HG02623 (cell line): ENCODE data around the gene LSMEM2.
"Not testable (repeated sequence)": the region's sequence is repeated elsewhere in the genome, so short reads cannot be mapped to it uniquely, and the experiment has no call there.

ENCODE experiments used
- ATAC-seq: cut with Tn5 transposase; IDR thresholded peaks from one replicate; pipeline ENCODE4 v1.9.1; 2021; ENCODE audit warnings: moderate library complexity; ENCODE audit not compliant: unreplicated experiment

The LSMEM2 gene

GRCh38 chr3:50264383-50264963, 14.4 kb upstream of the LSMEM2 start:
- ATAC-seq: no peak

- ATAC-seq: no peak
Observed at GRCh38 chr3:50264964-50265485, 13.9 kb upstream of the LSMEM2 start.

DNA sequence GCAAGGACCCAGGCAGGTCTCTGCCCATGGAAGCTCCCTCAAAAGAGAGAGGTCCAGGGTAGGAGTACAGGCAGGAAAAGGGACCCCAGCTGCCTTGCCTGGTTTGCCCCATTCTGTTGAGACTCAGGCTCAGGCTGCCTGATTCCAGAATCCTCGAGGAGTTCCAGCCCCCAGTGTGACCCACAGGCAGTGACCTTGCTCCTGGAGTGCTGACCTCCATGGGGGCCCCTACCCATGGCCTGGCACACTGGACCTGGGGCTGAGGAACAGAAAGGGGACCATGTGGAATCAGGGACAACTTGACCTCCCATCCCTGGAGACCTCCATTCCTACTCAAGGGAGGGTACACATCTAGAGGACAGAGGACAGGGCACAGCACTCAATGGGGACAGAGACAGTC, 13.3 kb upstream of the LSMEM2 start:
- no peak for ATAC-seq

DNA sequence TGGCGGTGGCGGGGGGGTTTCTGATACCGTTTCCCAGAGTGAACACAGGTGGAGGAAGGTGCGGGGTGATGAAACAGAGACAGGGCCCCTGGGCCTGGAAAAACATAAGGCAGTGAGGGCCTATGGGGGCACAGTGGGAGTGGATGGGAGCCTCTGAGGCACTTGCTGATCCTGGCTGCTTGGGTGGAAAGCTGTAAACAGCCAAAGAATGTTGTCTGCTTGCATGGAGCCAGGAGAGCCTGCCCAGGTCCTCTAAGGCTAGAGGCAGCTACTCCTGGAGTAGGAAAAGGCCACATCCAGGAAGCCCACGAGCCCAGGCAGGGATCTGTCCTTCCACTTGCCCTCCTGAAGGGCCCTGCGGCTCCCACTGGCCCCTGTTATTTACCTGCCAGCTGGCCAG, 12.9 kb upstream of the LSMEM2 start:
- ATAC-seq: no peak

- ATAC-seq: no peak
Observed at GRCh38 chr3:50266836-50267235, 12.1 kb upstream of the LSMEM2 start.

DNA sequence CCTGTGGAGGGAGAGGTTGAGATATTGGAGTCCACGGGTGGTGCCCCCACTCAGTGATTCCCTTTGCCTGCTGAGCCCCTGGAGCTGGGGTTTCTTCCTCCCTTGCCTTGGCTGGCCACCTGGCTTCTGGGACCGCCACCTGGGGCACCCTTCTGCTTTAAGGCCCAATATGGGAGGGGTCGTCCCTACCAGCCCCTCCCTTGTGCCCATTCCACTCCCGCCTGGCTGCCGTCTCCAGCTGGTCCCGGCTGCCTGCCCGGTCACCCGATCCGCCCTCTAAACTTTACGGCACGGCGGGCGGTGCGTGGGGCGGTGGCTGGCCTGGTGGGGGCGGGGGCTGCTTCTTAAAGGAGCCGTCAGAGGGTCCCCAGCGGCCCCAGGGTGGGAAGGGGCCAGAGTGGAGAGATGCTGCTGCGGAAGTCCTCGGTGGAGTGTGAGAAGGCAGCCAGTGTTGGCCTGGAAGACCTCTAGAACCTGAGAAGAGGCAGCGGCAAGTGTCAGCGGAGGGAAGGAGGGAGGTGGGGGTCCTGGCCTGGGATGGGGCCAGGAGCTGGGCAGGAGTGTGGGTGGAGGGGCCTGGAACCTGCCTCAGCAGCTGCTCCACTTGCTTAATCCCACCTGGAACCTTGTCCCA, 11.5 kb upstream of the LSMEM2 start:
- no peak for ATAC-seq

- no peak for ATAC-seq
Observed at GRCh38 chr3:50268276-50268675, 10.6 kb upstream of the LSMEM2 start.

- ATAC-seq: no peak
Observed at GRCh38 chr3:50268703-50269451, 10.0 kb upstream of the LSMEM2 start, which contains the start of gene SEMA3B. Gene SEMA3B, plus strand, starts transcription at chr3:50269147. Its CDS starts 94 bp downstream, at chr3:50269241.

GRCh38 chr3:50269460-50269859, 9.4 kb upstream of the LSMEM2 start:
- no peak for ATAC-seq

- ATAC-seq: no peak
Observed at GRCh38 chr3:50269977-50270413, 8.9 kb upstream of the LSMEM2 start.

DNA sequence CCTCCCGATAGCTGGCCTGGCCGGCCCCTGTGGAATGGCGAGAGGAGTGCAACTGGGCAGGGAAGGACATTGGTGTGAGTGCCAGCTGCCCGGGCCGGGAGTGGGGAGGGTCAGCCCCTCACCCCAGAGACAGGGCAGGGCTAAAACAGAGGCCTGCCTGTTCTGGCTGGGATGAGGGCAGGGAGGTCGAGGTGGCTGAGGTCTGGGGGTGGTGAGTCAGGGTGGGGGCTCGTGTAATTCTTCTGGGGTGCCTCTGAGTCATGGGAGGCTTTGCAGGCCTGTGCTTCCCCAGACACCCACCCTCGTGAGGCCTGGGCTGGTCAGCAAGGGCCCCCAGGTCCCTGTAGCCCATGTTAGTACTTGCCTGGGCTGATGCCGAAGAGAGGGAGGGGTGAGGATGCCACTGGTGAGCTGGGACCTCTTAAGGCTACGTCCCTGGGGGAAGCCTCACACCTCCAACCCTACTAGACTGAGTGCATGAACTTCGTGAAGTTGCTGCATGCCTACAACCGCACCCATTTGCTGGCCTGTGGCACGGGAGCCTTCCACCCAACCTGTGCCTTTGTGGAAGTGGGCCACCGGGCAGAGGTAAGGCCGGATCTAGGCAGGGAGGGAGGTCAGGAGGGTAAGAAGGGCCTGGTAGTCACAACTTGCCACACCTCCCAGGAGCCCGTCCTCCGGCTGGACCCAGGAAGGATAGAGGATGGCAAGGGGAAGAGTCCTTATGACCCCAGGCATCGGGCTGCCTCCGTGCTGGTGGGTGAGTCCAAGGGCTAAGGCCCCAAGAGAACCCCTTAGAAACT, 8.3 kb upstream of the LSMEM2 start:
- ATAC-seq: no peak

DNA sequence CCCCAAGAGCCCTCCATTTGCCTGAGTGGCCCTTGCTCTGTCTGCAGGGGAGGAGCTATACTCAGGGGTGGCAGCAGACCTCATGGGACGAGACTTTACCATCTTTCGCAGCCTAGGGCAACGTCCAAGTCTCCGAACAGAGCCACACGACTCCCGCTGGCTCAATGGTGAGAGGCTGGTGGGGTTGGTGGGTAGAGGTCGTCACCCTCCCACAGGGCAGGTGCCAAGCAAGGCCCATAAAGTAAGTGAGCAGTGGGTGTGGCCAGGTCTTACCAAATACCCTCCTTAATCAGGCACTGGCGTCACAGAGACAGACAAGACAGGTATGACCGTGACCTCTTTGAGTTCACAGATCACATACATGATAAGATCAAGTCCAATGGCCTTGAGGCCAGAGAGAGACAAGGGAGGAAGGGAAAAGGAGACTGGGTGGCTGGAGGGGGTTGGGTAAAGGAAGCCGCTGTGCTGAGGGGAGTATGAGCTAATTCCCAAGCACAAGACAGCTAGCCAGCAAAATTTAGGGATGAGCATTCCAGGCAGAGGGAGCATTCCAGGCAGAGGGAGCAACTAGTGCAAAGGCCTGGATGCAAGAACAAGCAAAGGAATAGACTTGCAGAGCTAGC, 7.5 kb upstream of the LSMEM2 start:
- no peak for ATAC-seq

DNA sequence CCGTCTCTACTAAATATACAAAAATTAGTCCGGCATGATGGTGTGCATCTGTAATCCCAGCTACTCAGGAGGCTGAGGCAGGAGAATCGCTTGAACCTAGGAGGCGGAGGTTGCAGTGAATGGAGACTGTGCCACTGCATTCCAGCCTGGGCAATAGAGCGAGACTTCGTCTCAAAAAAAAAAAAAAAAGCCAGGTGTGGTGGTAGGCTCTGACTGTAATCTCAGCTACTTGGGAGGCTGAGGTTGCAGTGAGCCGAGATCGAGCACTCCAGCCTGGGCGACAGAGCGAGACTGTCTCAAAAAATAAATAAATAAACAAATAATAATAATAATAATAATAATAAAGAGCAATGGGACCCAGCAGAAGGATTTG, 6.4 kb upstream of the LSMEM2 start:
- not testable (repeated sequence) for ATAC-seq

DNA sequence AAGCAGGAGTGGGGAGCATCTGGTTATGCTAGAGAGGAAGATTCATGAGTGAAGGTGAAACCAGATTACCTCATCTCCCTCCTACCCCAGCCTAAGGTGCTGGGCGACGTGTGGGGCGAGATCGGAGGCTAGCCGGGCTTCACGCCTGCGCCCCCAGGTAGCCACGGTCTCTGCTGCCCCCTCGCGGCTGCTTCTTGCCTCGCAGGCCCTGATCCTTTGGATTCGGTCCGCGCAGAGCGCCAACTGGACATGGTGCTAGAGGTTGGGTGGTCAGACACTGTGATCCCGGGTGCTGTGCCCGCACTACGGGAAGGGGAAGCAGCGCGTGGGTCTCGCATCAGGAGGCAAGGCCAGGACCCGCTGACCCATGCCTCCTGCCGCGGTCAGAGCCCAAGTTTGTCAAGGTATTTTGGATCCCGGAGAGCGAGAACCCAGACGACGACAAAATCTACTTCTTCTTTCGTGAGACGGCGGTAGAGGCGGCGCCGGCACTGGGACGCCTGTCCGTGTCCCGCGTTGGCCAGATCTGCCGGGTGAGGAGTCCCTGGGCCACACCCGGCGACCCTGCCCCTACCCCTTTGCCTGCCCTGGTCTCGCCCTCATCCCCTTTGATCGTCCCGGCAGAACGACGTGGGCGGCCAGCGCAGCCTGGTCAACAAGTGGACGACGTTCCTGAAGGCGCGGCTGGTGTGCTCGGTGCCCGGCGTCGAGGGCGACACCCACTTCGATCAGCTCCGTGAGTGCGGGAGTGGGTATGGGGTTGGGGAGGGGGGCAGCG, 5.8 kb upstream of the LSMEM2 start:
- ATAC-seq: peak; percentile 72

DNA sequence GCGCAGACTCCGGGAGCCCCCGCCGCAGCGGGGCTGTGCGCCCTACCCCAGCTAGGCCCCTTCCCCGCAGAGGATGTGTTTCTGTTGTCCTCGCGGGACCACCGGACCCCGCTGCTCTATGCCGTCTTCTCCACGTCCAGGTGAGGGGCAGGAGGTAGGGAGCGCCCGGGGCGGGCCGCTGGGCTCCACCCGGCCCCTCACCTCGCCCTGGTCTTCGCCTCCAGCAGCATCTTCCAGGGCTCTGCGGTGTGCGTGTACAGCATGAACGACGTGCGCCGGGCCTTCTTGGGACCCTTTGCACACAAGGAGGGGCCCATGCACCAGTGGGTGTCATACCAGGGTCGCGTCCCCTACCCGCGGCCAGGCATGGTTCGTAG, 5.2 kb upstream of the LSMEM2 start:
- no peak for ATAC-seq

- no peak for ATAC-seq
Observed at GRCh38 chr3:50274371-50275104, 4.3 kb upstream of the LSMEM2 start.

GRCh38 chr3:50275141-50275995, 3.5 kb upstream of the LSMEM2 start:
- ATAC-seq: no peak

GRCh38 chr3:50275996-50276761, 2.7 kb upstream of the LSMEM2 start:
- no peak for ATAC-seq
